ENCODE data around the gene NEU3. TPM values are rescaled to one million over a fixed set of nuclear protein-coding genes. Genes with fewer than 3 reads are reported as not detected.
"Not testable (repeated sequence)": the region's sequence is repeated elsewhere in the genome, so short reads cannot be mapped to it uniquely, and the experiment has no call there.

The NEU3 gene
- total and polyA plus RNA-seq, 7 experiments from 2014 or later = 2.6 to 18.9 (median 15.1) TPM

GRCh38 chr11:74990150-74990549 lies 1.4 kb downstream of the NEU3 start:
- ATAC-seq; CTCF ChIA-PET; intact Hi-C loops (cut with micrococcal nuclease); H3K9me3 ChIP-seq (ENCODE audit: control insufficient read depth in 2 of 3, low read length in 3 of 3); H3K27me3 Mint-ChIP-seq; DNase-seq; H3K9me3 Mint-ChIP-seq; H3K27me3 ChIP-seq (ENCODE audit: control insufficient read depth in 2 of 2, insufficient read depth in 2 of 2, low read length in 2 of 2); H3K27ac ChIP-seq (ENCODE audit: low read depth, low read length); H3K4me3 ChIP-seq (ENCODE audit: low read length): not testable (repeated sequence)
- peaks cover 8 to 16% of the 10 kb centered on the region in 2 donors for H3K4me1 ChIP-seq (ENCODE audit: control insufficient read depth in 2 of 2, insufficient read depth in 2 of 2, low read length in 2 of 2)
- H3K4me3 Mint-ChIP-seq = peak overlapping the region in 9 of 10 donors; percentile 43 to 97 (median 88)
- H3K36me3 ChIP-seq (ENCODE audit: control insufficient read depth in 2 of 3, insufficient read depth in 3 of 3, low read length in 3 of 3) = peaks cover 0 to 14% (median 3%) of the 10 kb centered on the region in 3 experiments
- peaks cover 16 to 37% (median 31%) of the 10 kb centered on the region in 7 donors for H3K4me1 Mint-ChIP-seq
- H3K36me3 Mint-ChIP-seq = peaks cover 0 to 16% (median under 1%) of the 10 kb centered on the region in 5 donors
- H3K27ac Mint-ChIP-seq = peak overlapping the region in 3 of 9 donors; percentile 14 to 48 (median 35)
- POLR2A ChIA-PET = interaction anchor here (1.0 to 1.8 kb wide), 2 partner anchors 41 to 43 kb away, joined by 3 to 9 read pairs; partner anchors contain the start of genes SPCS2 and XRRA1

- no peak overlapping the region for H3K4me3 ChIP-seq (ENCODE audit: low read length)
- no peak overlapping the region for H3K27ac ChIP-seq (ENCODE audit: low read depth, low read length)
- peaks cover 8 to 16% of the 10 kb centered on the region in 2 donors for H3K4me1 ChIP-seq (ENCODE audit: control insufficient read depth in 2 of 2, insufficient read depth in 2 of 2, low read length in 2 of 2)
- DNase-seq (no peak), ATAC-seq (no peak)
- ChIA-PET CTCF (no interaction called here), POLR2A (no interaction called here)
- peaks cover 0 to 17% (median 5%) of the 10 kb centered on the region in 3 experiments for H3K36me3 ChIP-seq (ENCODE audit: control insufficient read depth in 2 of 3, insufficient read depth in 3 of 3, low read length in 3 of 3)
- peak overlapping the region in 1 of 9 donors; percentile 11 for H3K27ac Mint-ChIP-seq
- H3K9me3 ChIP-seq (ENCODE audit: control insufficient read depth in 2 of 3, low read length in 3 of 3) = no peaks in the 10 kb centered on the region
- peaks cover 16 to 37% (median 31%) of the 10 kb centered on the region in 7 donors for H3K4me1 Mint-ChIP-seq
- peak overlapping the region in 5 of 10 donors; percentile 8 to 93 (median 53) for H3K4me3 Mint-ChIP-seq
- peaks cover 0 to 2% (median 0%) of the 10 kb centered on the region in 11 donors for H3K9me3 Mint-ChIP-seq
- H3K27me3 ChIP-seq (ENCODE audit: control insufficient read depth in 2 of 2, insufficient read depth in 2 of 2, low read length in 2 of 2) = no peaks in the 10 kb centered on the region
- H3K27me3 Mint-ChIP-seq = no peaks in the 10 kb centered on the region
- peaks cover 0 to 19% (median 2%) of the 10 kb centered on the region in 5 donors for H3K36me3 Mint-ChIP-seq
- intact Hi-C loops (cut with micrococcal nuclease) = no loop called here
Measured at GRCh38 chr11:74990941-74991340, 2.2 kb downstream of the NEU3 start.

- ATAC-seq = no peak
- no peaks in the 10 kb centered on the region for H3K27me3 Mint-ChIP-seq
- no peak overlapping the region for H3K27ac Mint-ChIP-seq
- peaks cover under 1 to 23% (median 4%) of the 10 kb centered on the region in 5 donors for H3K36me3 Mint-ChIP-seq
- H3K27ac ChIP-seq (ENCODE audit: low read depth, low read length) = no peak overlapping the region
- peaks cover 16 to 37% (median 31%) of the 10 kb centered on the region in 7 donors for H3K4me1 Mint-ChIP-seq
- H3K27me3 ChIP-seq (ENCODE audit: control insufficient read depth in 2 of 2, insufficient read depth in 2 of 2, low read length in 2 of 2) = no peaks in the 10 kb centered on the region
- H3K9me3 Mint-ChIP-seq = peaks cover 0 to 2% (median 0%) of the 10 kb centered on the region in 11 donors
- peaks cover 8 to 16% of the 10 kb centered on the region in 2 donors for H3K4me1 ChIP-seq (ENCODE audit: control insufficient read depth in 2 of 2, insufficient read depth in 2 of 2, low read length in 2 of 2)
- no peaks in the 10 kb centered on the region for H3K9me3 ChIP-seq (ENCODE audit: control insufficient read depth in 2 of 3, low read length in 3 of 3)
- H3K4me3 ChIP-seq (ENCODE audit: low read length) = no peak overlapping the region
- ChIA-PET POLR2A (no interaction called here), CTCF (no interaction called here)
- no peak for DNase-seq
- peaks cover 0 to 25% (median 5%) of the 10 kb centered on the region in 3 experiments for H3K36me3 ChIP-seq (ENCODE audit: control insufficient read depth in 2 of 3, insufficient read depth in 3 of 3, low read length in 3 of 3)
- no peak overlapping the region for H3K4me3 Mint-ChIP-seq
- intact Hi-C loops (cut with micrococcal nuclease) = no loop called here
Measured at GRCh38 chr11:74992852-74993251, 4.1 kb downstream of the NEU3 start.

- peaks cover 0 to 16% (median 0%) of the 10 kb centered on the region in 3 experiments for H3K36me3 ChIP-seq (ENCODE audit: control insufficient read depth in 2 of 3, insufficient read depth in 3 of 3, low read length in 3 of 3)
- no peak overlapping the region for H3K4me3 ChIP-seq (ENCODE audit: low read length)
- Mint-ChIP-seq H3K4me1 (peaks cover 0 to 16% (median 0%) of the 10 kb centered on the region in 7 donors), H3K36me3 (peaks cover 0 to 44% (median 27%) of the 10 kb centered on the region in 5 donors), H3K9me3 (no peaks in the 10 kb centered on the region), H3K4me3 (no peak overlapping the region), H3K27me3 (no peaks in the 10 kb centered on the region), H3K27ac (no peak overlapping the region)
- no peaks in the 10 kb centered on the region for H3K27me3 ChIP-seq (ENCODE audit: control insufficient read depth in 2 of 2, insufficient read depth in 2 of 2, low read length in 2 of 2)
- H3K9me3 ChIP-seq (ENCODE audit: control insufficient read depth in 2 of 3, low read length in 3 of 3) = no peaks in the 10 kb centered on the region
- DNase-seq (no peak), ATAC-seq (no peak)
- no peak overlapping the region for H3K27ac ChIP-seq (ENCODE audit: low read depth, low read length)
- ChIA-PET POLR2A (interaction anchor here (1.6 kb wide), 1 partner anchor 12 kb away, joined by 6 read pairs; the partner anchor contains the start of gene NEU3), CTCF (no interaction called here)
- intact Hi-C loops (cut with micrococcal nuclease) = no loop called here
- H3K4me1 ChIP-seq (ENCODE audit: control insufficient read depth in 2 of 2, insufficient read depth in 2 of 2, low read length in 2 of 2) = no peaks in the 10 kb centered on the region
Measured at GRCh38 chr11:75000975-75001354, 12.2 kb downstream of the NEU3 start.

- peaks cover 0 to 16% (median 0%) of the 10 kb centered on the region in 7 donors for H3K4me1 Mint-ChIP-seq
- H3K4me3 Mint-ChIP-seq = no peak overlapping the region
- no peak overlapping the region for H3K27ac Mint-ChIP-seq
- ATAC-seq (no peak), DNase-seq (no peak)
- ChIA-PET CTCF (interaction anchor here (0.6 kb wide), 1 partner anchor 38 kb away, joined by 4 read pairs; no protein-coding TSS in a partner anchor), POLR2A (interaction anchor here (0.7 kb wide), 1 partner anchor 688 kb away, joined by 3 read pairs; no protein-coding TSS in a partner anchor)
- no peaks in the 10 kb centered on the region for H3K9me3 ChIP-seq (ENCODE audit: control insufficient read depth in 2 of 3, low read length in 3 of 3)
- intact Hi-C loops (cut with micrococcal nuclease) = no loop called here
- H3K36me3 ChIP-seq (ENCODE audit: control insufficient read depth in 2 of 3, insufficient read depth in 3 of 3, low read length in 3 of 3) = peaks cover 0 to 21% (median 0%) of the 10 kb centered on the region in 3 experiments
- H3K4me1 ChIP-seq (ENCODE audit: control insufficient read depth in 2 of 2, insufficient read depth in 2 of 2, low read length in 2 of 2) = no peaks in the 10 kb centered on the region
- H3K9me3 Mint-ChIP-seq = no peaks in the 10 kb centered on the region
- H3K4me3 ChIP-seq (ENCODE audit: low read length) = no peak overlapping the region
- no peak overlapping the region for H3K27ac ChIP-seq (ENCODE audit: low read depth, low read length)
- no peaks in the 10 kb centered on the region for H3K27me3 ChIP-seq (ENCODE audit: control insufficient read depth in 2 of 2, insufficient read depth in 2 of 2, low read length in 2 of 2)
- H3K36me3 Mint-ChIP-seq = peaks cover 0 to 50% (median 30%) of the 10 kb centered on the region in 5 donors
- no peaks in the 10 kb centered on the region for H3K27me3 Mint-ChIP-seq
Measured at GRCh38 chr11:75001686-75002085, 13.0 kb downstream of the NEU3 start.

- ATAC-seq = no peak
- Histone ChIP-seq H3K9me3 (ENCODE audit: control insufficient read depth in 2 of 3, low read length in 3 of 3) (no peaks in the 10 kb centered on the region), H3K4me3 (ENCODE audit: low read length) (no peak overlapping the region), H3K27me3 (ENCODE audit: control insufficient read depth in 2 of 2, insufficient read depth in 2 of 2, low read length in 2 of 2) (no peaks in the 10 kb centered on the region), H3K36me3 (ENCODE audit: control insufficient read depth in 2 of 3, insufficient read depth in 3 of 3, low read length in 3 of 3) (peaks cover 0 to 24% (median 0%) of the 10 kb centered on the region in 3 experiments), H3K27ac (ENCODE audit: low read depth, low read length) (no peak overlapping the region), H3K4me1 (ENCODE audit: control insufficient read depth in 2 of 2, insufficient read depth in 2 of 2, low read length in 2 of 2) (no peaks in the 10 kb centered on the region)
- no peaks in the 10 kb centered on the region for H3K9me3 Mint-ChIP-seq
- H3K4me1 Mint-ChIP-seq = peaks cover 0 to 16% (median 0%) of the 10 kb centered on the region in 7 donors
- CTCF ChIA-PET = interaction anchor here (0.6 kb wide), 1 partner anchor 9 kb away, joined by 3 read pairs; no protein-coding TSS in a partner anchor
- intact Hi-C loops (cut with micrococcal nuclease) = no loop called here
- POLR2A ChIA-PET = no interaction called here
- peaks cover 4 to 53% (median 37%) of the 10 kb centered on the region in 5 donors for H3K36me3 Mint-ChIP-seq
- no peak overlapping the region for H3K4me3 Mint-ChIP-seq
- no peak for DNase-seq
- H3K27ac Mint-ChIP-seq = no peak overlapping the region
- no peaks in the 10 kb centered on the region for H3K27me3 Mint-ChIP-seq
Measured at GRCh38 chr11:75002516-75002915, 13.8 kb downstream of the NEU3 start.

GRCh38 chr11:75004215-75004614 lies 15.5 kb downstream of the NEU3 start:
- DNase-seq (no peak), ATAC-seq (no peak)
- Mint-ChIP-seq H3K27ac (no peak overlapping the region), H3K9me3 (no peaks in the 10 kb centered on the region), H3K27me3 (no peaks in the 10 kb centered on the region), H3K4me3 (no peak overlapping the region), H3K36me3 (peaks cover 8 to 54% (median 33%) of the 10 kb centered on the region in 5 donors), H3K4me1 (peaks cover 0 to 12% (median 0%) of the 10 kb centered on the region in 7 donors)
- H3K36me3 ChIP-seq (ENCODE audit: control insufficient read depth in 2 of 3, insufficient read depth in 3 of 3, low read length in 3 of 3) = peaks cover 0 to 40% (median 0%) of the 10 kb centered on the region in 3 experiments
- intact Hi-C loops (cut with micrococcal nuclease) = no loop called here
- H3K4me3 ChIP-seq (ENCODE audit: low read length) = no peak overlapping the region
- no peaks in the 10 kb centered on the region for H3K4me1 ChIP-seq (ENCODE audit: control insufficient read depth in 2 of 2, insufficient read depth in 2 of 2, low read length in 2 of 2)
- ChIA-PET CTCF (no interaction called here), POLR2A (no interaction called here)
- no peak overlapping the region for H3K27ac ChIP-seq (ENCODE audit: low read depth, low read length)
- H3K9me3 ChIP-seq (ENCODE audit: control insufficient read depth in 2 of 3, low read length in 3 of 3) = no peaks in the 10 kb centered on the region
- no peaks in the 10 kb centered on the region for H3K27me3 ChIP-seq (ENCODE audit: control insufficient read depth in 2 of 2, insufficient read depth in 2 of 2, low read length in 2 of 2)

Measured in naive thymus-derived CD4-positive, alpha-beta T cell (primary cell).